KOPT-K1 (cell line): ENCODE results near the gene CACNG1.

Source experiments
- H3K27ac ChIP-seq: fragments of 200-600 bp; sonication (generic); 2 replicates; pipeline ENCODE4 v1.5.1; 2016; ENCODE audit warnings: antibody characterized with exemption, mild to moderate bottlenecking, low read depth, low read length; ENCODE audit not compliant: poor library complexity, severe bottlenecking
- H3K36me3 ChIP-seq: fragments of 200-600 bp; sonication (generic); 2 replicates; pipeline ENCODE4 v1.5.1; 2017; ENCODE audit warnings: antibody characterized with exemption, mild to moderate bottlenecking, low read length, moderate library complexity; ENCODE audit not compliant: insufficient read depth
- H3K9me3 ChIP-seq: fragments of 200-600 bp; sonication (generic); 2 replicates; pipeline ENCODE4 v1.5.1; 2017; ENCODE audit warnings: antibody characterized with exemption, low read length, mild to moderate bottlenecking; ENCODE audit not compliant: insufficient read depth, poor library complexity, severe bottlenecking

Gene CACNG1

DNA sequence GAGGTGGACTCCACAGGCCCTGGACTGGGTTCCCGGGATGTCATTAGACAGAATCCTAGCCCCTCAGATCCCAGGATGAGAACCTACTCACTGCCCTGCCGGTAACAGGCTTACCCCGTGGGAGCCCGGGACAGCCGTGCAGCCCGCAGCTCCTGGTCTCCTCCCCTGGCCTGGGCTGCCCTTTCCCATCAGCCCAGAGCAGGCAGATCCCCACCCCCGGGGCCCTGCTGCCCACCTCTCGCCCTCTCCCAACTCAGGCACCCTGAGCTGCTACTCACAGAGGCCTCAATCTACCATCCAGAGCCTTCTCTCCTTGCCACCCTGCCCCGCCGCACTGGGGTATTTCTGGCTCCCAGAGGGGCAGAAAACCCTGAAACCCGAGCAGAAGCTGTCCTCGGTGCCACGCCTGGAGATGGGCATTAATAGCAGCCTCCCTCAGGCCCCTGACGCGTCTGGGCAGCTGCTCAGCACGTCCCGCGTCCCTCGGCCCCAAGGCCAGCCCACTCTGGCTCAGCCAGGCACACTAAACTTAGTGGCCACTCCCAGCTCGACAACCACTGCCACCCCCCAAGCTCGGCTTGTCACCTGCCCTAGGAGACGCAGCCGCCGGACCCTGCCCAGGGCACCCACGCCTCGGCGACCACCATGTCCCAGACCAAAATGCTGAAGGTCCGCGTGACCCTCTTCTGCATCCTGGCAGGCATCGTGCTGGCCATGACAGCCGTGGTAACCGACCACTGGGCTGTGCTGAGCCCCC, at the start of gene CACNG1:
Gene CACNG1, plus strand, starts transcription at position 539 of the 757 bp plus-strand sequence. Its CDS starts 107 bp downstream, at position 646.
- Histone ChIP-seq H3K27ac (no peak within 1 kb of the TSS), H3K36me3 (no peaks in the 10 kb centered on the region), H3K9me3 (peaks cover 20% of the 10 kb centered on the region)

DNA sequence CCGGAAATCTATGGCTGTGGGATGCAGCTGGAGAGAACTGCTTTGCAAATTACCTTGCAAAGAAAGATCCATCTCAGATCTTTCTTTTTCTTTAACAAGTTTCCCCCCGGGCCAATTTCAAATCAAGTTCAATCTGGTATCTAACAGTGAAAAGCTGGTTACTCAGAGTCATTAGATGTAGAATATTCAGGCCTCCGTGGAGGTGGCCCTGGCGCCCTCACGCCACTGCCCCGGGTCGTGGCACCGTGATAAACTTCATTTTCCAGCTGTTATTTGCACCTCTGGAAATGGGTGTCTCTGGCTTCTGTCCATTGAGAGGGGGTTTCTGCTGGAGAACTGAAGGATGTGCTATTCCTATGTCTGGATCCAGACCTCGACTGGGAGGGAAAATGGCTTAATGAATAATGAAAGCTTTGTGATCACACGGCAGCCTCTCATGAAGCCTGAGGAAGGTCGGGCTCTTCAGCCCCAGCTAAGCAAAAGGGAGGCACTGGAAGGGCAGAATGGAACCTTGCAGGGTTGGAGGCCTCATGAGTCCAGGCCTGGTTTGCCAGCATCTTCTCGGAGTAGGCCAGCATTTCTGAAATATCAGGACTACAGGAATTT, 49.3 kb upstream of the CACNG1 start:
- peaks cover 3% of the 10 kb centered on the region for H3K9me3 ChIP-seq
- H3K27ac ChIP-seq, result no peak overlapping the region
- no peaks in the 10 kb centered on the region for H3K36me3 ChIP-seq

DNA sequence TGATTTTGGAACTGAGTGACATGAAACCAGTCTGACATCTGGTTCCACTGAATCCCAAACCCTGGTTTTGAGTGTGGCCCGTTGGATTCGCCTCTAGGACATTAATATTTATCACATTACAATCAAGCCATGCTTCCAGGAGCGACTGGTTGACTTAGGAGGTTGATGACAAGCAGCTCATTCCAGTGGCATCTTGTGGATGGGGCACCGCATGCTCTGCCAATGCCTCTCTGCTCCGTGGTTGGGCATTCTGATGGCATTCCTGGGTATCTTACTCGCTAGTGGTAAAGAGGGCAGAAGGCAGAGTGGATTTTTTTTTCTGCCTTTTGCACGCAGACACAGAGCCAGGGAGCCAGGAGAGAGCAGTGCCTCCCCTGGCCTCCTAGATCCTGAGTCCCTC, 48.4 kb upstream of the CACNG1 start:
- H3K27ac ChIP-seq, result no peak overlapping the region
- H3K36me3 ChIP-seq, result no peaks in the 10 kb centered on the region
- peaks cover 12% of the 10 kb centered on the region for H3K9me3 ChIP-seq

- Histone ChIP-seq H3K36me3 (no peaks in the 10 kb centered on the region), H3K27ac (no peak overlapping the region), H3K9me3 (peaks cover 22% of the 10 kb centered on the region)
Observed at GRCh38 chr17:66996926-66997325, 47.4 kb upstream of the CACNG1 start.

DNA sequence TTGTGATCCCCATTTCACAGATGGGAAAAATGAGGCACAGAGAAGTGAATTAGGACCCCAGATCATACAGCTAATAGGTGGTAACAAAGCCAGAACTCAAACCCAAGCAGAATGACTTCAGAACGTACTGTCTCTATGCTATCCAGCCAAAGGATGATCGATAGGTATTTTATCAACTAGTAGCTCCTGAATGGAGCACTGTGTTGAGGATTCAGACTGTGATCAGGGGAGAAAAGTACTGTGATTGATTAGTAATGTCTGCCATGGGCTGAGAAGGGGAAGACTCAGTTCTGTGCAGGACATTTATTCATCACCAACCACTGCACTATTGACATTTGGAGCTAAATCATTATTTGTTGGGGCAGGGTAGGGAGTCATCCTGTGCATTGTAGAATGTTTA, 41.1 kb upstream of the CACNG1 start:
- no peak overlapping the region for H3K27ac ChIP-seq
- H3K9me3 ChIP-seq, result peaks cover 36% of the 10 kb centered on the region
- H3K36me3 ChIP-seq, result no peaks in the 10 kb centered on the region

DNA sequence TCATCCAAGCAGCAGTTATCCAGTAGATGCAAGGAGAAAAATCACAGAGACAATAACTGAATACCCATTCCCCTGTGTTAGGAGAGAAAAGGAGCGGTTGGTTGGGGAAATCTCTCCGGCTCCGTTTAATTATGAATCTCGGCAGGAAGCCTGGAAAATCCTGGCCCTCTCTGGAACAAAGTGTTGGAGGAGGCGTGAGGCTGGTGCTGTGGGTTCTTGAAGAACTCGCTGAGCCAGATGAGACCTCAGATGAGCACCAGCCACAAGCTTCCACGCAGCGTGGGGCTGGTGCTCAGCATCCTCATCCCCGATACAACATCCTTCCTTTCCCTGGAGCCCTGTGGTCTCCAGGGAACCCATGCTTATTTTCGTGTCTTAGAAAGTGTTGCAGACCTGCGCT, 40.2 kb upstream of the CACNG1 start:
- no peak overlapping the region for H3K27ac ChIP-seq
- H3K36me3 ChIP-seq, result no peaks in the 10 kb centered on the region
- H3K9me3 ChIP-seq, result peaks cover 36% of the 10 kb centered on the region

DNA sequence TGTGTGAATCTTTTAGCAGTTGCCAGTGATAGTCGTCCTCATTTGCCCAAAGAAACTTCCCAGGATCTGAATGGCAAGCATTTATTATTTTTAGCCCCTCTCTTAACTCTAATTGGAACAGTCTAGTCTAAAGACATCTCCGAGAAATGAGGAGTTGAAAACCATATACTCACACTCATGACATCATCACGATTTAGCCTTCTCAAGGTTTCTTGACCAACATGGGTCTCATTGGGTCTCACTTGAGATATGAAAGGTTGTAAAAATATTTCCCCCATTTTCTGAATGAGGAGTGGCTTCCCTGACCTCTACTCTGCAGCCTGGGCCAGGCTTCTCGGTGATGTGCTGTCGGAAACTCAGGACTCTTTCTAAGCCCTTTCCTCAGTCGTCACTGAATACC, 37.1 kb upstream of the CACNG1 start:
- Histone ChIP-seq H3K36me3 (no peaks in the 10 kb centered on the region), H3K27ac (no peak overlapping the region), H3K9me3 (peaks cover 10% of the 10 kb centered on the region)

- Histone ChIP-seq H3K9me3 (peaks cover 7% of the 10 kb centered on the region), H3K27ac (no peak overlapping the region), H3K36me3 (no peaks in the 10 kb centered on the region)
Observed at GRCh38 chr17:67008101-67008500, 36.3 kb upstream of the CACNG1 start.

DNA sequence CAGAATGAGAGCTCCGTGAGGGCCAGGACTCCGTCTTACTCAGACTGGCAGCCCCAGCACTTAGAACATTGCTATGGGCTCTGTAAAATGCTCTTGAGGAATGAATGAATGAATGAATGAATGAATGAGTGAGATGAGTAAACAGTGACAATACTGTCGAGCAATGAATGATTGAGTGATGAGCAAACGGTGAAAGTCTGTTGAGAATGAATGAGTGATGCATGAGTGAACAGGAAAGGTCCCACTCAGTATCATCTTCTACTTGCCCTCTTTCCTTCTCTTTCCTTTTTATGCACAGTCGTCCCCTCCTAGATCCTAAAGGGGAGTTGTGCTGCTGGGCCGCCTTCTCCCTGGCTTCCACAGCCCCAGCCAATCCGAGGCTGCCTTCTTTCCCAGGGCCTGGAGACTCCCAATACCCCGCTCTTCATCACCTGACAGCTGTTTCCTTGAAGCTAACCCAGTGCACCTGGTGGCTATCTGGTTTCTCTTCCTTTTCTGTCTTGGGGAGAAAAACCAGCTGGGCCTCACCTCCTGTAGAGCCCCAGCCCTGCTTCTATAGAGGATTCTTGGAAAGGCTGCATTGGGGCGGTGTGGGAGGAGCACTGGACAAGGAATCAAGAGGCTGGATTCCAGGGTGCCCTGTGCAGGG, 32.7 kb upstream of the CACNG1 start:
- Histone ChIP-seq H3K9me3 (no peaks in the 10 kb centered on the region), H3K36me3 (no peaks in the 10 kb centered on the region), H3K27ac (no peak overlapping the region)

DNA sequence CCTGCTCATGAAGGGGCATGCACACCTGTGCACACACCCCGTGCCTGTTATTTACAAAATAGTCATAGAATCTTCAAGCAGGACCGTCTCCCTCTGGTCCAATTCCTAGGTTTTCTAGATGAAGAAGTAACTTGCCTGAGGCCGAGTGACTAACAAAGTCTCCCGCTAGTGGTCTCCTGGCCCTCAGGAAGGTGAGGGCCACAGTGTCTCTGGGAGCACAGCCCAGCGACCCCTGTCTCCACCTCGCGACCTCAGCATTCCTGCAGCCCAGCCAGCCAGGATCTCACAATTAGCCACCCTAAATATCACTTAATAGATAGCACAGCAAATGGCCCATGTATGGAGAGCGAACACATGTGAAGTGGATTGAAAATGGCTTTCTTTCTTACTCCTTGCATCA, 30.5 kb upstream of the CACNG1 start:
- H3K27ac ChIP-seq, result no peak overlapping the region
- H3K9me3 ChIP-seq, result no peaks in the 10 kb centered on the region
- no peaks in the 10 kb centered on the region for H3K36me3 ChIP-seq

DNA sequence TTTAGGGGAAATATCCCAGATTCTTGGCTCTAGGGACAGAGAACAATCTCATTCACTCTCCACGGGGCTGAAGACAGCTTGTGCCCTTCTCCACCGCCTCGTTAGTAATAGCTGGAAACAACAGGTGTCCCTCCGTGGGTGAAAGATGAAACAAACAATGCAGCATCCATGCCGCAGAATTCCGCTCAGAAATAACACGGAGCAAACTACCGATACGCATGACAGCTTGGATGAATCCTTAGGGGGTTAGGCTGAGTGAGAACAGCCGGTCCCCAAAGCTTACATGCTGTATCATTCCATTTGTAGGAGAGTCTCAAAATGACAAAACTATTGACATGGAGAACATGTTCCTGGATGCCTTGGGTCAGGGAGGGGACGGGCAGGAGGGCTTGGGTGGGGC, 29.4 kb upstream of the CACNG1 start:
- Histone ChIP-seq H3K36me3 (no peaks in the 10 kb centered on the region), H3K27ac (no peak overlapping the region), H3K9me3 (no peaks in the 10 kb centered on the region)

DNA sequence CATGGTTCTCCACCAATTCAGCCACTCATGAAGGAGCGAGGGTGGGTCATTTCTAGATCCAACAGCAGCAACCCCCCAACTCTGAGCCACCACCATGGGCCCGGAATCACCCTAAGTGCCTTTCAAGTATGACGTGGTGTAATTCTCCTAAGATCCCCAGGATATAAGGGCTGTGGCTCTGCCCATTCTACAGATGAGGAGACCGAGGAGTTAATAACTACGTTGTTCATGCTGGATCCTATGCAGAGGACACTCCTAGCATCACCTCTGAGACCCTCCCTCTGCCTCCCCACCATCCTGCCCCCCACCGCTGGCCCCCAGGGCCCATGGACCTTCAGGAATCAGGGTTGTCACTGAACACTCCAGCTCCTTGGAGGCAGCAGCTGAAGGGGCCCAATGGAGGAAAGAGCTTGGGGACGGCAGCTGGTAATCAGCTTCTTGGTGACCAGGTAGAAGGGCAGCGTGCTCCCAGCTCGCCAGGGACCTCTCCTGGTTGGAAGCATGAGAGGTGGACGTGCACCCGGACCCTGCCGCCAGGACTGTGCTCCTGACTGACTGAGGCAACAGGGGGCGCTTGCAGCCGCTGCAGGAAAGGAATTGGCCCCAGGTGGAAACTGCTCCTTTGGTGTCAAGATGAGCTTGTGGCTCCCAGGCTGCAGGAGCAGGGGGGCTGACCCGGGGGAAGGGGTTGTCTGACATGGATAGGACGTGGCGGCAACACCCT, 28.2 kb upstream of the CACNG1 start:
- Histone ChIP-seq H3K9me3 (no peaks in the 10 kb centered on the region), H3K36me3 (no peaks in the 10 kb centered on the region), H3K27ac (no peak overlapping the region)

- H3K27ac ChIP-seq, result no peak overlapping the region
Observed at GRCh38 chr17:67017910-67018309, 26.4 kb upstream of the CACNG1 start.

GRCh38 chr17:67018471-67019434, 25.6 kb upstream of the CACNG1 start:
- no peak overlapping the region for H3K27ac ChIP-seq
- no peaks in the 10 kb centered on the region for H3K9me3 ChIP-seq
- H3K36me3 ChIP-seq, result no peaks in the 10 kb centered on the region

More at GRCh38 chr17:67017910-67018309, 26.4 kb upstream of the CACNG1 start:
- Histone ChIP-seq H3K9me3 (no peaks in the 10 kb centered on the region), H3K36me3 (no peaks in the 10 kb centered on the region)
